ENCODE data around the gene PM20D2. TPM values are rescaled to one million over a fixed set of nuclear protein-coding genes. Genes with fewer than 3 reads are reported as not detected.

PM20D2 gene
- total RNA-seq, 1 experiment from 2014 or later: 26.8 TPM

GRCh38 chr6:89214197-89214596 is 68.3 kb downstream of the PM20D2 start:
- no peak overlapping the region for H3K4me3 Mint-ChIP-seq (ENCODE audit: unreplicated experiment)
- Histone ChIP-seq H3K9me3 (no peaks in the 10 kb centered on the region), H3K36me3 (ENCODE audit: control insufficient read depth, insufficient read depth, low read length) (no peaks in the 10 kb centered on the region), H3K4me1 (no peaks in the 10 kb centered on the region), H3K27me3 (replicated peaks; ENCODE audit: control insufficient read depth, insufficient read depth, low read length) (no peaks in the 10 kb centered on the region), H3K4me3 (ENCODE audit: low read depth, low read length) (no peak overlapping the region)
- no peak for DNase-seq
- POLR2A ChIA-PET: no interaction called here
- CTCF ChIA-PET: no interaction called here
- H3K27ac Mint-ChIP-seq (ENCODE audit: unreplicated experiment): no peak overlapping the region
- no peaks in the 10 kb centered on the region for H3K36me3 Mint-ChIP-seq (ENCODE audit: insufficient read depth, unreplicated experiment)
- BruUV-seq (replicated peaks): no TSS peak
- H3K27me3 Mint-ChIP-seq (ENCODE audit: insufficient read depth, unreplicated experiment): peaks cover 12% of the 10 kb centered on the region
- intact Hi-C loops (cut with micrococcal nuclease; ENCODE audit: unreplicated experiment): no loop called here
- TF ChIP-seq CTCF (IDR thresholded peaks at IDR 0.05; ENCODE audit: insufficient read depth in 1 of 2, low read depth in 1 of 2, low read length in 1 of 2, severe bottlenecking in 1 of 2, unreplicated experiment in 1 of 2): no peak
- H3K4me1 Mint-ChIP-seq (ENCODE audit: low read depth, unreplicated experiment): no peaks in the 10 kb centered on the region
- no peaks in the 10 kb centered on the region for H3K9me3 Mint-ChIP-seq (ENCODE audit: unreplicated experiment)

Other genes with a start within 250 kb of the PM20D2 start
- gene RNGTT, start 182.4 kb upstream of the PM20D2 start, total RNA-seq (2022): 17.5 and 17.7 TPM in 2 replicates
- gene PNRC1, start 65.3 kb upstream of the PM20D2 start, total RNA-seq (2022): 42.1 and 45.1 TPM in 2 replicates
- 0.49 and 0.79 TPM in 2 replicates for gene SRSF12, start 28.0 kb upstream of the PM20D2 start, total RNA-seq (2022)
- gene GABRR1, start 71.3 kb downstream of the PM20D2 start, total RNA-seq (2022): 0.12 and 0.43 TPM in 2 replicates
- 0.29 TPM in 1 of 2 replicates, not detected in the other for gene GABRR2, start 169.2 kb downstream of the PM20D2 start, total RNA-seq (2022)
- gene UBE2J1, start 206.7 kb downstream of the PM20D2 start, total RNA-seq (2022): 23.1 and 23.5 TPM in 2 replicates